Measurements from ENCODE around the gene ENO2.
"Not testable (repeated sequence)": the region's sequence is repeated elsewhere in the genome, so short reads cannot be mapped to it uniquely, and the experiment has no call there.

Gene ENO2

DNA sequence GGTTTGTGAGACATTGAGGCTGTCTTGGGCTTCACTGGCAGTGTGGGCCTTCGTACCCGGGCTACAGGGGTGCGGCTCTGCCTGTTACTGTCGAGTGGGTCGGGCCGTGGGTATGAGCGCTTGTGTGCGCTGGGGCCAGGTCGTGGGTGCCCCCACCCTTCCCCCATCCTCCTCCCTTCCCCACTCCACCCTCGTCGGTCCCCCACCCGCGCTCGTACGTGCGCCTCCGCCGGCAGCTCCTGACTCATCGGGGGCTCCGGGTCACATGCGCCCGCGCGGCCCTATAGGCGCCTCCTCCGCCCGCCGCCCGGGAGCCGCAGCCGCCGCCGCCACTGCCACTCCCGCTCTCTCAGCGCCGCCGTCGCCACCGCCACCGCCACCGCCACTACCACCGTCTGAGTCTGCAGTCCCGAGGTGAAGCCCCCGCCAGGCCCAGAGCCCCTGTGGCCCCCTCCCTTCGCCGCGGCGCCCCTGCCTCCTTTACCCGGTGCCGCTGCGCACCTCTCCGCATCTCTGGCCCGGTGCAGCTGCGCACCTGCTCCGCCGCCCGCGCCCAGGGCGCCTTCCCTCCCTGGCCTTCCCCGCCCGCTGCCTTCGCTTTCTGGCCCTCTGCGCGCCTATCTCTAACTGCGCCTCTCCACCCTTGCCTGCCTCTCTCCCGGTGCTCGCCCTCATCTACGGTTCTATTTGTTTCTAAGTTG lies at the start of gene ENO2:
TSS of gene ENO2 (plus strand) at position 335 of the 701 bp plus-strand sequence. CDS start 1,253 bp downstream, outside the sequence.
- peak; percentile 87 for DNase-seq

DNA sequence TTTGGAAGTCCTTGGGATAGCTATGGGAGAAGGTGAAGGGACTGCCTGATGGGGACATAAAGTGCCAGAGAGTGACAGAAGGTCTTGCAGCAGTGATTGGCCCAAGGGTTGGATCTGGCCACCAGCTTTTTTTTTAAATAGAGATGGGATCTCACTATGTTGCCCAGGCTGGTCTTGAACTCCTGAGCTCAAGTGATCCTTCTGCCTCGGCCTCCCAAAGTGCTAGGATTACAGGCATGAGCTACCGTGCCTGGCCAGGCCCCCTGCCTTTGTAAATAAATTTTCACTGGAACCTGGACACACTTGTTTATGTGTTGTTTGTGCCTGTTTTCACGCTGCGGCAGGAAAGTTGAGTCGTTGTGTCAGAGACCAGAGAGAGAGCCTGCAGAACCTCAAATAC lies 49.1 kb upstream of the ENO2 start:
- not testable (repeated sequence) for DNase-seq

DNA sequence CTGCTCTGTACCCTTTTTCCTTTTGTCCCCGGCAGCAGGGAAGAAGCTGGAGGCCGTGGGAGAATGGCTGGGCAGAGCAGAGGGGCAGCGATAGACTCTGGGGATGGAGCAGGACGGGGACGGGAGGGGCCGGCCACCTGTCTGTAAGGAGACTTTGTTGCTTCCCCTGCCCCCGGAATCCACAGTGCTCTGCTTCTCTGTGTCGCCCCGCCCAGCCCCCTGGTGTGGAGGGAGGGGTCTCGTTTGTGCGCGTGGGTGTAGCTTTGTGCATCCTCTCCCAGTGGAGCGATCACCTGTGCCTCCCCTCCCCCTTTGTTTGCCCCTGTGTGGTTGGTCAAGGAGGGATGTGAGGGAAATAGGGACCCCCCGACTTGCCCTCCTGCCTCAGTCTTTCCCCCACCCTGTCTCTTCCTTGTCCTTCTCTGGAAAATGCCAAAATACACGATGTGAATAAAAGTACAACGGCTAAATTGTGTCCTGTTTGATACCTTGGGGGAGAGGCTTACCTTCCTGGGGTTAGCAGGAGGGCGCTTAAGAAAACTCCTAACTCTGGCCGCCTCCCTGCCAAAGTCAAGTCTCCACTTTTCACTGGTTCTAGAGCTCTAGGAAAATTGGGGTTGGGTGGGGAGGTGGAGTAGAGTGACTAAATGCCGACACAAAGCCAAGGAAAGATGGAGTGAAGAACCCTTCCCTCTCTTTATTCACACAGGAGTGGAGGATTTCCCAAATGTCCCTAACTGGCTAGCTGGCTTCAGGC lies 48.0 kb upstream of the ENO2 start:
- DNase-seq, result no peak

DNA sequence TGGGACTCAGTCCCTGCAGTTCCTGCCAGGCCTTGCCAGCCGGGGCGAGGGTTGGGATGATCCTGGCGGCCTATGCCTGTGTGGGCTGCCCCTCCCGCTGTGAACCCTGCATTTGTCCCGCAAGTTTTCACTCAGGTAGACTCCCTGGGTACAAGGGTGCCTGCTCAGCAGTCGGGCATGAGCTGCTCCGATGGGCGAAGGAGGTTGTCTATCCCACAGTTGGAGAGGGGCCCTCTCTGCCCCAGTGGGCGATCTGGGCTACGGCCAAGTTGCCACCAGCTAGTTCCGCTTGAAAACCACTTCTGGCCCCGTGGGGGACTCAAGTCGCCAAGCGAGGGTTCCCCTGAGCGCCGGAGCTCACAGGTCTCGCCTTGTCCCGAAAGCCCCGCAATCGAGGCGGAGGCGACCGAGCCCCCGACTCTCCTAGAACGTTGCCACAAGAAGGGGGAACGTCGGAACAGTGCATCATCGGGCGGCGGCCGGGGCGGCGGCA lies 47.4 kb upstream of the ENO2 start:
- DNase-seq, result no peak

DNA sequence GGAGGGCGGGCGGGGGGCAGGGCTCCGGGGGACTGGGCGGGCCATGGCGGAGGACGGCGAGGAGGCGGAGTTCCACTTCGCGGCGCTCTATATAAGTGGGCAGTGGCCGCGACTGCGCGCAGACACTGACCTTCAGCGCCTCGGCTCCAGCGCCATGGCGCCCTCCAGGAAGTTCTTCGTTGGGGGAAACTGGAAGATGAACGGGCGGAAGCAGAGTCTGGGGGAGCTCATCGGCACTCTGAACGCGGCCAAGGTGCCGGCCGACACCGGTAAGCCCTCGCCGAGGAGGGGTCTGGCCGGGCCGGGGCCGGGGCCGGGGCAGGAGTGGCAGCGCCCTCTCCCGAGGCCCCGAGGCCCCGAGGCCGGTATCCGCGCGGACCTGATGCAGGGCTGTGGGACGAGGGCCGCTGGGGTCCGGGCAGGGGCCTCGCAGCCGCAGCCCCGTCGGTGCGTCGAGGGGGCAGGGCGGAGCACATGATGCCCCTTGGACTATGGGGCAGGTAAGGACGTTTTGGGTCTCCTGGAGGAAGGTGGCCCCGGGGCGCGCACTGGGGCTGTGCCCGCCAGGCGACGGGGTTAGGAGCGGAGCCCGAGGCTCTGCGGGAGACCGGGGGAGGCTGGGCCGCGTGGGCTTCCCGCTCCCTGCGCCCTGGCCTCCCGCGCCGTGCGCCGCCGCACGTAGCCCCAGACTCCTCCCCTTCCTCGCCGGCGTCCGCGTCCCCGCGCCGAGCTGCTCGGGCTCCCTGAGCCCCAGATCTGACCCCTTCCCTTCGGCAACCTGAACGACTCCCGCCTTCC lies 46.8 kb upstream of the ENO2 start, which contains the start of gene TPI1:
TSS of gene TPI1 (plus strand) at position 119 of the 798 bp plus-strand sequence. CDS start at position 155, 36 bp downstream.
- peak; percentile 92 for DNase-seq

DNA sequence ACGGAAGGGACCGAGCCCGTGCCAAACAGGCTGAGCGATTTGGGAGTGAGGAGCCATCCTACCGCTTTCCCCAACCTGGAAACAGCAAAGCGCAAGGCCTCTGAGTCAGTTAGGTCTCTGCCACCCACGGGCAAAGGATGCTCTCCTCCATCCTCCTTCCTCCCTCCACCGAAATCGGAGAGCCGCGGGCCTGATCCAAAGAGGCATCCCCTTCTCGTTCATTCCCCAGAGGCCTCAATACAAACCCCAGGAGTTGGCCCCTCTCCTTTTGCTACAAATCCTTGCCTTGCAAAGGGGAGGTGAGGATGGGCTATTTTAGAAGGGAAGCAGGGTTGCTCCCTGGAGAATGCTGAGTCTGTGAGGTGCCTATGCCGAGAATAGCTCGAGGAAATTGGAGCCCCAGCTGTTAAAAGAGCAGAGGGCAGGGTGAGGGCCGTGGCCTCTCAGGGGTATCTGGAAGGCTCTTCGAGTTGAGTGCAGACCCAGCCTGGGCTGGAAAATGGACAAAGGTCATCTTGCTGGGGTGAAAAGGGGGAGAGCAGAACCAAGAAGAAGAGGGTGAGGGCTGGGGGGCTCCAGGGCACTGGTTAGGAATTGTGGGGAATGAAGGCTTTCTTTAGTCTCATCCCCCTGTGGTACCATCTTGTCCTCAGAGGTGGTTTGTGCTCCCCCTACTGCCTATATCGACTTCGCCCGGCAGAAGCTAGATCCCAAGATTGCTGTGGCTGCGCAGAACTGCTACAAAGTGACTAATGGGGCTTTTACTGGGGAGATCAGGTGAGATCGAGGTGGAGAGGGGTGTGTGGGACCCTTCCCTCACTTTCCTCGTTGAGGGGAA lies 46.0 kb upstream of the ENO2 start:
- DNase-seq, result peak; percentile 26

DNA sequence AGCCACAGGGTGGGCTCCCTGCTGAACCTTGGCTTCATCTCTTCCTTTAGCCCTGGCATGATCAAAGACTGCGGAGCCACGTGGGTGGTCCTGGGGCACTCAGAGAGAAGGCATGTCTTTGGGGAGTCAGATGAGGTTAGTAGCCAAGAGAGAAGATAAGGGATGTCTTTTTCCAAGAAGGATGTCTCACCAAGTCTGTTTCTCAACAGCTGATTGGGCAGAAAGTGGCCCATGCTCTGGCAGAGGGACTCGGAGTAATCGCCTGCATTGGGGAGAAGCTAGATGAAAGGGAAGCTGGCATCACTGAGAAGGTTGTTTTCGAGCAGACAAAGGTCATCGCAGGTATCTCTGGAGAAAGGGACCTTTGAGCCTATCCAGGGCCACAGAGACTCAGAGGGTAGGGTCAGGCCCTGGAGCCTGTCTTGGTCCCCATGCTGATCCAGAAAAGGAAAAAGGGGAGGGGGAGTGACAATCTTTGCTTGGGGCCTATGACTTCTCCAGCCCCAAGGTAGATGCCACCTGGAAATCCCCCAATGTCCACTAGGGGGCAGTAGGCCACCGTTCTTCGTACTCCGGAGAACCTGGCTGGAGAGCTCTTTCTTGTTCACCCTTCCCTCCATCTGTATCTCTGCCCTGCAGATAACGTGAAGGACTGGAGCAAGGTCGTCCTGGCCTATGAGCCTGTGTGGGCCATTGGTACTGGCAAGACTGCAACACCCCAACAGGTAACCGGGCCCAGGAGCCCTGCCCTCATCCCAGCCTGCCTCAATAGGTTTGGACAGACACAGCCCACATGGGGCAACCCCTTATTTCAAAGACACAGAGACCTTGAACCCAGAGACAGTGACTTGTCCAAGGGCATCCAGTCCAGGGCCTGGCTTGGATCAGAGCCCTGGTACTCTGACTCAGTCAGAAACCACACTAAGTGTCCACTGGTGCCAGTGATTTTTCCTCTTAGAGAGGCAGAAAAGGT lies 45.0 kb upstream of the ENO2 start:
- peak; percentile 96 for DNase-seq

DNA sequence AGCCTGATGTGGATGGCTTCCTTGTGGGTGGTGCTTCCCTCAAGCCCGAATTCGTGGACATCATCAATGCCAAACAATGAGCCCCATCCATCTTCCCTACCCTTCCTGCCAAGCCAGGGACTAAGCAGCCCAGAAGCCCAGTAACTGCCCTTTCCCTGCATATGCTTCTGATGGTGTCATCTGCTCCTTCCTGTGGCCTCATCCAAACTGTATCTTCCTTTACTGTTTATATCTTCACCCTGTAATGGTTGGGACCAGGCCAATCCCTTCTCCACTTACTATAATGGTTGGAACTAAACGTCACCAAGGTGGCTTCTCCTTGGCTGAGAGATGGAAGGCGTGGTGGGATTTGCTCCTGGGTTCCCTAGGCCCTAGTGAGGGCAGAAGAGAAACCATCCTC lies 44.1 kb upstream of the ENO2 start:
- DNase-seq, result not testable (repeated sequence)

DNA sequence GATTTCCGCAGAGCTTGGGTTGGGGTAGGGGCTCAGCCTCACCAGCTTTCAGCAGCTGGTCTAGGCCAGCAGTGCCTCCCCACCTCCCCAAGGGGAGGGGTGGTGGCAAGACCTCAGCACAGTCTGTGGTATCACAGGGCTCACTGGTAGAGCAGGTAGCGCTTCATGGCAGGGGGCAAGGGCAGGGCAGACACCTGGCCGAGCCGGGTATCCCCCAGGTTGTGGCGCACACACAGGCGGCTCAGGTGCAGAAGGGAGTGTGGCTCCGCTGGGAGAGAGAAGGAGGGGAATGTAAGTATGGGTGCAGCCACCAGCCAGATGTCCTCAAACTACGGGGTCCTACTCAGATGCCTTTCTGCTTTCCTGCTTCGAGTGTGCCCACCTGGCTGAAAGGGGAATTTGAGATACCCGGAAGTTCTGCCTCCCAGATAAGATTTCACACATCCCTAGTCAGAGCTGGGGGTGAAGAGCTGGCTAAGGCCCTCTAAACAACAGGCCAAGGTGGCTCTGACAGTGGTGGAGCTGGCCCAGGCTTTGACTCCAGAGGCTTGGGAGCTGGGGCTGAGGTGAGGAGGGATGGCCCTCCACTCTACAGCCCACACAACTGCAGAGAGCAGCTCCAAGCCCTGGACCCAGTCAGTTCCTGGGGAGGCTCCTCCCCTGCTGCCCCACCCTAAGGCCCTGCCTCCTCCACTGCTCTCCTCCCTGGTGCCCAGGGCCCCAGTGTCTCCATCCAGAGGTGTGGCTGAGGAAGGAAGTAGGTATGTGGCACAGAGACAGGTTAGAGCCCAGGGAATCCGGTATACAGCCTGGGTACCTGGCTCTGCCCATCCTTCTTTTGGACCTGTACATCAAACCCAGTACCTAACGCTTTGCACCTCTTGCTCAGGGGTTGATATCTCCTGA lies 43.1 kb upstream of the ENO2 start:
- peak; percentile 10 for DNase-seq

DNA sequence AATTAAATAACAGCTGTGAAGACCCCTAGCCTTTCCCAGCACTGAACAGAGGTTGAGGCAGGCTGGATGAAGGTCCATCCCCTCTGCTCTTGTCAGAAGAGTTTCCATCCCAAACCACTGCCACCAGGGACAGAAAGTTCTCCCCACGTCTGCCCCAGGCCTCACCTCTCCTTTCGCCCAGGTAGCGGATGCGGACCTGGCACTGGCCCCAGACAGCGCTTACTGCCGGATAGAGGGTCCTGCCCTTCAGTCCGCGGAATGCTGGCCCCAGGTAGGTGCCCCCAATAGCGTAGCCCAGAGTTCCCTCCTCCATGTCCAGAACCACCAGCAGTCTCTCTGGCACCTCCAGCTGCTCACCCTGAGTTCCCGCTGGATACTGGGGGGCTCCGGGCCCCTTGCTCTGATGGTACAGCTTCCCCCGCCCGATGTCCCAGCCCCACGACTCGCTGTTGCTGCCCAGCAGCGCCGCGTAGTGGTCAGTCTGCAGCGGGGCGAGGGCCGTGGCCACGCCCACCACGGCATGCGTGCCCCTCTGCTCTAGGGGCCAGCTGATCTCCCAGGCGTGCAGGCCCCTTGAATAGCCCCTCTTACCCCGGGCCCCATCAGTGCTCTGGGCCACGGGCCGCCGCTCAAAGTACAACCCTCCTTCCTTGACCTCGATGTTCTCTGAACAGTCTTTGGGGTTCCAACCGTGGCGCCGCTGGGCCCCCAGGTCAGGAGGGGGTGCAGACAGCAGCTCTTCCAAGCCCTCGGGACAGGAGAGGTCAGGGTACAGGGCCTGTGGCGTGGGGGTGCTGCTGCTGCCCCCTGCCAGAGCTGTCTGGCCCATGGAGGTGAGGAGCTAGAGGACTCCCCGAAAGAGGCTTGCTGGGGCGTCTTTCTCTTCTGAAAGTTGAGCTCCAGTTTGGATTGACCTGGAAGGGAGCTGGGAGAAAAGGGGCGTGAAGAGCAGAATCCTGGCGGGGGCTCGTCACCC lies 42.0 kb upstream of the ENO2 start:
- peak; percentile 92 for DNase-seq

DNA sequence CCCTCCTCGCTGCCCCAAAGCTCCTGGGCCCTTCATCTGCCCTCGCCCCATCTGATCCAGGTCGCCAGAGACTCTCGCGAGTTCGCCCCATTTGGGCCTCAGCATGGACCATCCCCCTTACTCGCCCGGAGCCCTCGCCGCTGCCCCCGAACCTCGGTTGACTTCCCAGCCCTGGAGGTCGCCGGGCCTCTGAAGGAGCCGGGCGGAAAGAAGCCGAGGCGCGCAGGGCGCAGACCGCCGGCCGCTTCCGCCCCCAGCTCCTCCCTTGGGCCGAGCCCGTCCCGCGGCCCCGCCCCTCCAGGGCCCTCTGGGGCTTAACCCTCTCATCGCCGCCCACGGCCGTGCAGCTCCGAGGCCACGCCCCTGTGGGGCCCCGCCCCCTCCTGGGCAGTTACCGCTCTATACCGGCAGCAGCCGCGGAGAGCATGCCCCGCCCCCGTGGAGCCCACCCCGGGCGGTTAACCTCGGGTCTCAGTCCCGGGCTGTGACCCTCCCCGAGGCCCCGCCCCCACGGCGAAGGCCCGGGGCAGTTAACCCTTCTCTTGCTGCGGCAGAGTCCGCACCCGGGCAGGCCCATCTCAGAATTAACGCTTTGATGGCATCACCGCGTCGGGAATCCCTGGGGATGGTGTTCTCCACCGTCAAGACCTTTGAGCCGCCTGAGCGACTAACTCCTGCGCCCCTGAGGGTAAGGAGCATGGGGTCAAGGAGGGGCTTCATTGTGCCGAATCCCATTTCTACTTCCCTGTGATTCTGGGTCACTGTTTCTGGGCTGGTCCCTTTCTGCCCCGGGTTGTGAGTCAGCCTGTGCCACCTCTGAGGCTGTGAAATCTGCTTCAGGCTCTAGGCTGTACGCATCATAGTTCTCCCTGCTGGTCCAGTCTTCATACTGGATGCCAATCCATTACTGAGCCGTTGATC lies 41.0 kb upstream of the ENO2 start, which contains the start of gene SPSB2:
TSS of gene SPSB2 (minus strand) at position 210 of the 921 bp plus-strand sequence. CDS start 402 bp downstream, outside the sequence.
- DNase-seq, result peak; percentile 99

DNA sequence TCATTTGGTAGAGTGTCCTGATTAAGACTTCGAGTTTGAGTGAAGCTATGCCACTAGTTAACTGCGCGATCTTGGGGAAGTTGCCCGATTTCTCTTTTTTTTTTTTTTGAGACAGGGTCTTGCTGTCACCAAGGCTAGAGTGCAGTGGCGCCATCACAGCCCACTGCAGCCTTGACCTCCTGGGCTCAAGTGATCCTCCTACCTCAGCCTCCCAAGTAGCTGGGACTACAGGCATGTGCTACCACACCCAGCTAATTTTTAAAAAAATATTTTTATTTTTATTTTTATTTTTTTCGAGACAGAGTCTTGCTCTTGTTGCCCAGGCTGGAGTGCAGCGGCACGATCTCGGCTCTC lies 40.4 kb upstream of the ENO2 start:
- not testable (repeated sequence) for DNase-seq

DNA sequence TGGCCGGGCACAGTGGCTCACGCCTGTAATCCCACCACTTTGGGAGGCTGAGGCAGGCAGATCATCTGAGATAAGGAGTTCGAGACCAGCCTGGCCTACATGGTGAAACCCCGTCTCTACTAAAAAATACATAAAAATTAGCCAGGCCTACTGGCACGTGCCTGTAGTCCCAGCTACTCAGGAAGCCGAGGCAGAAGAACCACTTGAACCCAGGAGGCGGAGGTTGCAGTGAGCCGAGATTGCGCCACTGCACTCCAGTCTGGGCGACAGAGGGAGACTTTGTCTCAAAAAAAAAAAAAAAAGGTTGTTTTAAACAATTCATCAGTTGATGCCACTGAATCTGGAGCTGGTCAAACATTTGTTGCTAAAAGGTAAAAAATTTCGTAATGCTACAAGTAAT lies 34.6 kb upstream of the ENO2 start:
- DNase-seq, result not testable (repeated sequence)

DNA sequence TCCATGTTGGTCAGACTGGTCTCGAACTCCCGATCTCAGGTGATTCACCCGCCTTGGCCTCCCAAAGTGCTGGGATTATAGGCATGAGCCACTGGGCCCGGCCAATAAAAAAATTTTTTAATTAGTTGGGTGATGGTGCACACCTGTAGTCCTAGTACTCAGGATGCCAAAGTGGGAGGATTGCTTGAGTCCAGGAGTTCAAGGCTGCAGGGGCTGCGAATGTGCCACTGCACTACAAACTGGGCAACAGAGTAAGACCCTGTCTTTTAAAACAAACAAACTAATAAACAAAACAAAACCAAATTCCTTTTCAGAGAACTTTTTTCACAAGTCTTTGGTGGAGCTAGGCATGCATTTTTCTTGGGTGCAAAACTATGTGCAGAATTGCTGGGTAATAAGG lies 31.1 kb upstream of the ENO2 start:
- no peak for DNase-seq

DNA sequence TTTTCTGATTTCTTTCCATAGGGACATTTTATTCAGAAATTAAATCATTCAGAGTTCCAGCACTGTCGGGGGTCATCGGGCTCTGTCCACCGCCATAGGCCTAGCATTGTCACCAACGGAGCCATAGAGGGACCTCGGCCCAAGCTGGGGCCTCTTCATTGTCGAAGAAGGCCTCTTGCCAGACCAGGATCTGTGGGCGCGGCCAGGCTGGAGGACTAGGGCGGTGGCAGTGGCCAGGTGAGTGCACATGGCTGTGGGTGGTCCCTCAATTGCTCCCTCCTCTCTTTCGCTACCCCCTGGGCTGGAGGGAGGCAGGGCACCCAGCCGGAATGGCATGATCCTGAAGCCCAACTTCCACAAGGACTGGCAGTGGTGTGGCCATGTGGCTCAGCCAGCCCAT lies 30.7 kb upstream of the ENO2 start:
- DNase-seq, result no peak

DNA sequence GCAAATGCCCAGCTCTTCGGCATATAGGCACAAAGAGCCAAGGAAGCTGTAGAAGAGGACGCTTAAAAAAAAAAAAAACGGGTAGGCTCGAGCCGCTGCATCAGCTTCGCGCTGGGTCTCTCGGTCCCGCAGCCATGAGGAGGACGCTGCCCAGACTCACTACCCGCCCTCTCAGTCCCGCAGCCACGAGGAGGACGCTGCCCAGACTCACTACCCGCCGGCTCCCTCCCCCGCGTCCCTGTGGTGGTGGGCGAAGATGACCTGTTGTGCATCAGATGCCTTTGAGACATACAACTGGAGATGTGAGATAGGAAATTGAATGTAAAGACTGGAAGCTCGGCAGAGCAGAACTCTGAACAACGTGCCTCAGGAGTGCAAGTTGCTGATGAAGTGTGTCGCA lies 29.8 kb upstream of the ENO2 start:
- DNase-seq, result no peak

All from eye (tissue), 1 donor.